HCT116 (cell line): ENCODE data around the gene NKX2-8. TPM values are rescaled to one million over a fixed set of nuclear protein-coding genes. Genes with fewer than 3 reads are reported as not detected.

Experiments used
- ATAC-seq: fragments of 200-7000 bp; cut with Tn5 transposase; 2 replicates; pipeline ENCODE4 v1.9.1; 2020; ENCODE audit warnings: mild to moderate bottlenecking, moderate library complexity
- BruUV-seq: library from RNA; stranded (reverse); fragments of 400-500 nt; replicated peaks from 2 replicates; lab custom pipeline; 2021; lab: Mats Ljungman, UMichigan
- CTCF ChIA-PET: fragments of 300-600 bp; sonication (Branson Sonifier 250); formaldehyde crosslinking; loops from one replicate; lab custom pipeline; 2021; ENCODE audit warnings: antibody characterized with exemption; lab: Charles Lee
- POLR2A ChIA-PET: fragments of 300-600, 350-600 bp; sonication (Branson Sonifier 250); formaldehyde crosslinking; loops from one replicate; lab custom pipeline; 2021; ENCODE audit warnings: antibody characterized with exemption; lab: Charles Lee
- RAD21 ChIA-PET, 2 experiments: fragments of 300-600 bp; sonication (Branson Sonifier 250); formaldehyde crosslinking; loops; one replicate each; lab custom pipeline; 2023; ENCODE audit warnings: low total read pairs in 2 of 2; ENCODE audit not compliant: uncharacterized antibody in 2 of 2, unreplicated experiment in 2 of 2, low non-redundant PET in 1 of 2; lab: Charles Lee
- DNase-seq: peaks from one replicate; pipeline ENCODE4 v3.0.0-alpha.2; 2010; ENCODE audit warnings: low read depth, low spot score
- H2AFZ ChIP-seq: fragments of 200-600 bp; shearing (Covaris generic), sonication (generic); 2 replicates; pipeline ENCODE4 v1.6.1; 2017; ENCODE audit warnings: low read depth, mixed run types, mixed read lengths, antibody characterized with exemption, low read length; ENCODE audit not compliant: poor library complexity, severe bottlenecking
- H3K27ac ChIP-seq: 2 replicates; pipeline ENCODE4 v1.5.1; 2012; ENCODE audit warnings: low read depth, low read length
- H3K27me3 ChIP-seq: fragments of 200-600 bp; sonication (generic); 2 replicates; pipeline ENCODE4 v1.6.1; 2016; ENCODE audit warnings: mixed run types, low read length, mixed read lengths; ENCODE audit not compliant: insufficient read depth
- H3K36me3 ChIP-seq, 2 experiments: fragments of 200-500 bp in 1 of 2; fragments of 200-600 bp in 1 of 2; sonication (Bioruptor generic) in 1 of 2; sonication (generic) in 1 of 2; 2 replicates each; pipeline versions ENCODE4 v1.5.1 to v1.6.1; 2014 to 2016; ENCODE audit warnings: low read length in 2 of 2, inconsistent platforms in 1 of 2, mixed read lengths in 1 of 2, mixed run types in 1 of 2; ENCODE audit not compliant: insufficient read depth in 2 of 2, control insufficient read depth in 1 of 2
- H3K4me1 ChIP-seq, 2 experiments: fragments of 200-600 bp in 1 of 2; sonication (generic) in 1 of 2; 2 replicates each; pipeline versions ENCODE4 v1.5.1 to v1.6.1; 2012 to 2017; ENCODE audit warnings: low read length in 2 of 2, inconsistent platforms in 1 of 2, mild to moderate bottlenecking in 1 of 2, mixed read lengths in 1 of 2, mixed run types in 1 of 2, moderate library complexity in 1 of 2; ENCODE audit not compliant: insufficient read depth in 2 of 2, control insufficient read depth in 1 of 2
- H3K4me2 ChIP-seq: fragments of 200-600 bp; sonication (generic); 2 replicates; pipeline ENCODE4 v1.6.1; 2017; ENCODE audit warnings: mixed run types, low read length, mixed read lengths
- H3K4me3 ChIP-seq, 2 experiments: fragments of 200-600 bp in 1 of 2; sonication (generic) in 1 of 2; replicated peaks in 1 of 2; 2 replicates each; pipeline ENCODE4 v1.5.1; 2011 to 2016; ENCODE audit warnings: low read length in 2 of 2, control low read depth in 1 of 2, low read depth in 1 of 2, mild to moderate bottlenecking in 1 of 2, mixed read lengths in 1 of 2, mixed run types in 1 of 2
- H3K79me2 ChIP-seq: fragments of 200-600 bp; sonication (generic); 2 replicates; pipeline ENCODE4 v1.6.1; 2017; ENCODE audit warnings: mild to moderate bottlenecking, mixed run types, low read length, moderate library complexity, mixed read lengths; ENCODE audit not compliant: insufficient read depth
- H3K9ac ChIP-seq: fragments of 200-600 bp; sonication (generic); 2 replicates; pipeline ENCODE4 v1.6.1; 2016; ENCODE audit warnings: low read length, mixed read lengths
- H3K9me2 ChIP-seq: fragments of 200-600 bp; sonication (generic), shearing (Covaris generic); 2 replicates; pipeline ENCODE4 v1.6.1; 2017; ENCODE audit warnings: mixed run types, mild to moderate bottlenecking, moderate library complexity; ENCODE audit not compliant: insufficient read depth
- H3K9me3 ChIP-seq, 2 experiments: fragments of 200-500 bp in 1 of 2; fragments of 200-600 bp in 1 of 2; sonication (Bioruptor generic) in 1 of 2; sonication (generic) in 1 of 2; 2 replicates each; pipeline ENCODE4 v1.6.1; 2014 to 2017; ENCODE audit warnings: low read length in 2 of 2, mixed read lengths in 2 of 2, inconsistent platforms in 1 of 2, low read depth in 1 of 2, mild to moderate bottlenecking in 1 of 2, mixed run types in 1 of 2, moderate library complexity in 1 of 2; ENCODE audit not compliant: control insufficient read depth in 1 of 2, insufficient read depth in 1 of 2
- H4K20me1 ChIP-seq: fragments of 200-600 bp; sonication (generic), shearing (Covaris generic); 2 replicates; pipeline ENCODE4 v1.6.1; 2017; ENCODE audit warnings: mixed run types, mild to moderate bottlenecking, moderate library complexity; ENCODE audit not compliant: insufficient read depth
- CBX3 ChIP-seq: IDR thresholded peaks from 2 replicates; pipeline ENCODE4 v1.6.1; 2012; ENCODE audit warnings: low read depth
- EGR1 ChIP-seq: IDR thresholded peaks from 2 replicates; pipeline ENCODE4 v1.6.1; 2012; ENCODE audit warnings: low read depth
- ELF1 ChIP-seq: IDR thresholded peaks from 2 replicates; pipeline ENCODE4 v1.6.1; 2012; ENCODE audit warnings: low read depth, borderline replicate concordance
- EZH2 ChIP-seq: fragments of 200-600 bp; sonication (generic); IDR thresholded peaks from 2 replicates; pipeline ENCODE4 v1.6.1; 2017; ENCODE audit warnings: antibody characterized with exemption, mixed run types
- EZH2phosphoT487 ChIP-seq: fragments of 200-600 bp; IDR thresholded peaks from 2 replicates; pipeline ENCODE4 v1.6.1; 2018; ENCODE audit warnings: antibody characterized with exemption, borderline replicate concordance
- FOSL1 ChIP-seq: IDR thresholded peaks from 2 replicates; pipeline ENCODE4 v1.6.1; 2012; ENCODE audit warnings: low read depth
- JUND ChIP-seq: IDR thresholded peaks from 2 replicates; pipeline ENCODE4 v1.6.1; 2012
- POLR2A ChIP-seq: IDR thresholded peaks from 2 replicates; pipeline ENCODE4 v1.7.0; 2011; ENCODE audit warnings: borderline replicate concordance; ENCODE audit not compliant: insufficient read depth, insufficient read length; ENCODE audit errors: extremely low read depth
- POLR2AphosphoS5 ChIP-seq: IDR thresholded peaks from 2 replicates; pipeline ENCODE4 v1.6.1; 2011; ENCODE audit warnings: mild to moderate bottlenecking, low read depth, low read length, moderate library complexity
- RAD21 ChIP-seq: IDR thresholded peaks from 2 replicates; pipeline ENCODE4 v1.6.1; 2012; ENCODE audit warnings: low read depth, mild to moderate bottlenecking
- TCF7L2 ChIP-seq: IDR thresholded peaks from 2 replicates; pipeline ENCODE4 v1.7.0; 2011; ENCODE audit warnings: borderline replicate concordance, inconsistent platforms; ENCODE audit not compliant: insufficient read depth, insufficient read length; ENCODE audit errors: extremely low read depth
- ZNF274 ChIP-seq: fragments of 200-500 bp; sonication (Bioruptor generic); IDR thresholded peaks from 2 replicates; pipeline ENCODE4 v1.6.1; 2014; ENCODE audit warnings: mild to moderate bottlenecking, low read depth, low read length, inconsistent platforms
- intact Hi-C: fragments of 100-400 bp; cut with micrococcal nuclease; formaldehyde crosslinking; loops from 2 replicates; pipeline ENCODE4 v1.10.0; 2022
- total RNA-seq: library from RNA; stranded (reverse); gene quantifications from one replicate; pipeline ENCODE4 v1.2.1, GENCODE V29; 2021; ENCODE audit not compliant: unreplicated experiment
- TF ChIP-seq, protein P1 (sequence below): IDR thresholded peaks from 2 replicates; pipeline ENCODE4 v1.6.1; 2012
- TF ChIP-seq, protein P2 (sequence below), 3 experiments: fragments of 200-600 bp in 1 of 3; sonication (generic) in 1 of 3; IDR thresholded peaks in 2 of 3; conservative IDR thresholded peaks in 1 of 3; 2 replicates each; pipeline ENCODE4 v1.5.1; 2012 to 2017; ENCODE audit warnings: low read depth in 2 of 3, low read length in 2 of 3, antibody characterized with exemption in 1 of 3, borderline replicate concordance in 1 of 3, control low read depth in 1 of 3, mild to moderate bottlenecking in 1 of 3, mixed read lengths in 1 of 3, mixed run types in 1 of 3, moderate library complexity in 1 of 3; ENCODE audit not compliant: insufficient read depth in 1 of 3

Gene NKX2-8
- total RNA-seq, 1 experiment from 2014 or later, result 7.5 TPM

DNA sequence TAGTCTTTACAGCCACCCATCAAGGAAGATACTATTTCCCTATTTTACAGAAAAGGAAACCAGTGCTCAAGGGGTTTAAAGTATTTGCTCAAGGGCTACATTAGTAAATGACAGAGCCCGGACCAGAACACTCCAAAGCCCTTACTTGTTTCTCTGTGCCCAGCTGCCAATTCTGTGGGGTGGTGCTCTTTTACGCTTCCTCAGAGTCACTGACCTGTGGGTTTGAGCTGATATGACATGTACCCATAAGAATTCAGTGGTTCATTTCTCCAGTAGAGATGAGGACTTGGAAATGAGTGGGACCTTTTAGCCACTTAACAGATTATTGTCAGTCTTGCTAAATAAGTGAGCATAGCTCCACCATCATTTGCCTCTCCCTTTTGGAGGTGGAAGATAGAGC is 37.4 kb upstream of the NKX2-8 start (continued):
- TF ChIP-seq EZH2phosphoT487, result no peak
- TF ChIP-seq, all 23 proteins: peak for 0

DNA sequence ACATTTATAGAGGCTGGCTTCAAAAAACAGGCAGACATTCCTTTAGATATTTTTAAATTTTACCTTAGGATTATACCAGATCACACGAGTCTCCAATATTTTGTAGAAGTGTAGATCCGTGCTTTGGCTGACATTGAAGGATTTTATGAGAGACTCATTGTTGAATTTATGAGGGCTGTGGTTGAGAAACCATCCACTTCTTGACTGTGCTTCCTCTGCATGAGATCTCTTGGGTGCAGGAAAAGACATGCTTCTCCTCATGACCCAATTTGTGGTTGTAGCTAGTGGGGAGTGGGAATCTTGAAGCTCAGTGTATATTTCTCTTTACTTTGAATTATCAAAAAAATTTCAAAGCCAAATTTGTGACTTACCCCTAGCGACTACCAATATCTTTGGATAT is 36.7 kb upstream of the NKX2-8 start:
- RAD21 ChIA-PET, result no interaction called here
- Histone ChIP-seq H3K36me3 (no peaks in the 10 kb centered on the region), H3K9me2 (no peaks in the 10 kb centered on the region), H3K4me3 (no peak overlapping the region), H3K4me1 (no peaks in the 10 kb centered on the region), H3K9ac (no peak overlapping the region), H3K27ac (no peak overlapping the region), H2AFZ (no peak overlapping the region), H3K27me3 (no peaks in the 10 kb centered on the region), H3K4me2 (no peak overlapping the region), H3K9me3 (no peaks in the 10 kb centered on the region), H3K79me2 (no peaks in the 10 kb centered on the region), H4K20me1 (no peaks in the 10 kb centered on the region)
- POLR2A ChIA-PET, result no interaction called here
- no peak for TF ChIP-seq RAD21
- no peak for TF ChIP-seq ELF1
- TF ChIP-seq FOSL1, result no peak
- no peak for TF ChIP-seq POLR2AphosphoS5
- TF ChIP-seq EGR1, result no peak
- no peak for TF ChIP-seq EZH2
- no peak for TF ChIP-seq TCF7L2
- intact Hi-C loops, result no loop called here
- BruUV-seq, result no TSS peak
- CTCF ChIA-PET, result interaction anchor here (1.0 kb wide), 1 partner anchor 531 kb away, joined by 3 read pairs; no protein-coding TSS in a partner anchor
- DNase-seq (no peak), ATAC-seq (no peak)

DNA sequence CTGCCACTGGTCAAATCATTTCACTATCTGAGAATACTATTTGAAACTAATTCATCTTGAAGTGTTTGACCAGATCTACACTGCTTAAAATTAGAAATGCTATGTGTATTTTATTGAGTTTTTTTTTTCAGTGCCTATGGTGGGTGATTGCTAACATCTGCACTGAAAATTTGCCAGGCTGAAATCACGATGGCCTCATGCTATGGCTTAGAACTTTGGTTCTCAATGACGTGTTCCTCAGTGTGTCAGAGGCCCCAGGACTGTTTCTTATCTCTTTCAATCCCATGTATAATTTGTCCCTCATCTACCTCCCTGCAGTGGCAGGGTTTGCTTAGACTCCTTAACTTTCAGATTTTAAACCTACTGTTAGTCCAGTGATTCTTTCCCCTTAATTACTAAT is 36.2 kb upstream of the NKX2-8 start:
- no peaks in the 10 kb centered on the region for H3K9me3 ChIP-seq
- no peak for ATAC-seq
- no peak overlapping the region for H3K4me2 ChIP-seq
- no peaks in the 10 kb centered on the region for H3K4me1 ChIP-seq
- TF ChIP-seq, protein P1, sequence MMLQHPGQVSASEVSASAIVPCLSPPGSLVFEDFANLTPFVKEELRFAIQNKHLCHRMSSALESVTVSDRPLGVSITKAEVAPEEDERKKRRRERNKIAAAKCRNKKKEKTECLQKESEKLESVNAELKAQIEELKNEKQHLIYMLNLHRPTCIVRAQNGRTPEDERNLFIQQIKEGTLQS, result no peak
- TF ChIP-seq RAD21, result no peak
- TF ChIP-seq POLR2AphosphoS5, result no peak
- TF ChIP-seq FOSL1, result no peak
- TF ChIP-seq EGR1, result no peak
- no peak for TF ChIP-seq JUND
- TF ChIP-seq CBX3, result no peak
- TF ChIP-seq, protein P2, sequence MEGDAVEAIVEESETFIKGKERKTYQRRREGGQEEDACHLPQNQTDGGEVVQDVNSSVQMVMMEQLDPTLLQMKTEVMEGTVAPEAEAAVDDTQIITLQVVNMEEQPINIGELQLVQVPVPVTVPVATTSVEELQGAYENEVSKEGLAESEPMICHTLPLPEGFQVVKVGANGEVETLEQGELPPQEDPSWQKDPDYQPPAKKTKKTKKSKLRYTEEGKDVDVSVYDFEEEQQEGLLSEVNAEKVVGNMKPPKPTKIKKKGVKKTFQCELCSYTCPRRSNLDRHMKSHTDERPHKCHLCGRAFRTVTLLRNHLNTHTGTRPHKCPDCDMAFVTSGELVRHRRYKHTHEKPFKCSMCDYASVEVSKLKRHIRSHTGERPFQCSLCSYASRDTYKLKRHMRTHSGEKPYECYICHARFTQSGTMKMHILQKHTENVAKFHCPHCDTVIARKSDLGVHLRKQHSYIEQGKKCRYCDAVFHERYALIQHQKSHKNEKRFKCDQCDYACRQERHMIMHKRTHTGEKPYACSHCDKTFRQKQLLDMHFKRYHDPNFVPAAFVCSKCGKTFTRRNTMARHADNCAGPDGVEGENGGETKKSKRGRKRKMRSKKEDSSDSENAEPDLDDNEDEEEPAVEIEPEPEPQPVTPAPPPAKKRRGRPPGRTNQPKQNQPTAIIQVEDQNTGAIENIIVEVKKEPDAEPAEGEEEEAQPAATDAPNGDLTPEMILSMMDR (IDR thresholded peaks at IDR 0.05 in 2 of 3, conservative IDR thresholded peaks at IDR 0.05 in 1 of 3; ENCODE audit: borderline replicate concordance in 1 of 3, insufficient read depth in 1 of 3, low read depth in 2 of 3, low read length in 2 of 3), result no peak
- no peak for TF ChIP-seq ZNF274
- TF ChIP-seq POLR2A, result no peak
- TF ChIP-seq, all 23 proteins: peak for 0
- BruUV-seq, result no TSS peak
- H3K79me2 ChIP-seq, result no peaks in the 10 kb centered on the region
- no peaks in the 10 kb centered on the region for H3K36me3 ChIP-seq
- no peak overlapping the region for H3K9ac ChIP-seq
- H2AFZ ChIP-seq, result no peak overlapping the region
- H3K9me2 ChIP-seq, result no peaks in the 10 kb centered on the region
- intact Hi-C loops, result no loop called here
- H3K27me3 ChIP-seq, result no peaks in the 10 kb centered on the region
- POLR2A ChIA-PET, result no interaction called here
- no peak overlapping the region for H3K27ac ChIP-seq
- DNase-seq, result no peak
- no peak overlapping the region for H3K4me3 ChIP-seq
- RAD21 ChIA-PET, result no interaction called here
- CTCF ChIA-PET, result no interaction called here
- H4K20me1 ChIP-seq, result no peaks in the 10 kb centered on the region
